Right hindlimb (tissue), 1 donor: ENCODE data around the gene EIF4E.
"Not testable (repeated sequence)": the region's sequence is repeated elsewhere in the genome, so short reads cannot be mapped to it uniquely, and the experiment has no call there.

ENCODE experiments used
- DNase-seq: peaks from one replicate; pipeline ENCODE4 v3.0.0-alpha.2; 2018

EIF4E gene

GRCh38 chr4:98930311-98930865 is 1.5 kb upstream of the EIF4E start:
- DNase-seq: no peak

GRCh38 chr4:98929341-98930267 is 671 bp upstream of the EIF4E start:
- DNase-seq: peak; percentile 70

GRCh38 chr4:98928131-98928504 is 815 bp downstream of the EIF4E start:
- peak; percentile 87 for DNase-seq

- not testable (repeated sequence) for DNase-seq
Measured at GRCh38 chr4:98926257-98926656, 2.7 kb downstream of the EIF4E start.

- DNase-seq: no peak
Measured at GRCh38 chr4:98921292-98921691, 7.6 kb downstream of the EIF4E start.

GRCh38 chr4:98919996-98920395 is 8.9 kb downstream of the EIF4E start:
- no peak for DNase-seq

- DNase-seq: not testable (repeated sequence)
Measured at GRCh38 chr4:98910728-98911127, 18.2 kb downstream of the EIF4E start.

GRCh38 chr4:98909646-98910401 is 19.1 kb downstream of the EIF4E start:
- DNase-seq: no peak

- no peak for DNase-seq
Measured at GRCh38 chr4:98908703-98909262, 20.1 kb downstream of the EIF4E start.

- DNase-seq: no peak
Measured at GRCh38 chr4:98908182-98908581, 20.8 kb downstream of the EIF4E start.

- DNase-seq: no peak
Measured at GRCh38 chr4:98905839-98906238, 23.1 kb downstream of the EIF4E start.

- no peak for DNase-seq
Measured at GRCh38 chr4:98905297-98905696, 23.6 kb downstream of the EIF4E start.

- DNase-seq: no peak
Measured at GRCh38 chr4:98903963-98904362, 25.0 kb downstream of the EIF4E start.

GRCh38 chr4:98903561-98903960 is 25.4 kb downstream of the EIF4E start:
- no peak for DNase-seq

GRCh38 chr4:98899277-98899676 is 29.7 kb downstream of the EIF4E start:
- DNase-seq: no peak

GRCh38 chr4:98891478-98892337 is 37.2 kb downstream of the EIF4E start:
- DNase-seq: no peak

GRCh38 chr4:98890702-98891455 is 38.1 kb downstream of the EIF4E start:
- no peak for DNase-seq

GRCh38 chr4:98887145-98887544 is 41.8 kb downstream of the EIF4E start:
- no peak for DNase-seq

GRCh38 chr4:98886382-98886781 is 42.6 kb downstream of the EIF4E start:
- DNase-seq: not testable (repeated sequence)

GRCh38 chr4:98880884-98881283 is 48.0 kb downstream of the EIF4E start:
- not testable (repeated sequence) for DNase-seq

GRCh38 chr4:98879515-98879914 is 49.4 kb downstream of the EIF4E start:
- no peak for DNase-seq

GRCh38 chr4:98873059-98873458 is 55.9 kb downstream of the EIF4E start:
- no peak for DNase-seq
